ENCODE measurements around the gene KIF20A. TPM values are rescaled to one million over a fixed set of nuclear protein-coding genes. Genes with fewer than 3 reads are reported as not detected.
A peak's percentile ranks its signal among the peaks of the same experiment; 100 is the strongest.
"Not testable (repeated sequence)": the region's sequence is repeated elsewhere in the genome, so short reads cannot be mapped to it uniquely, and the experiment has no call there.

The KIF20A gene
- total and polyA plus RNA-seq, 12 donors: 0.12 to 9.3 (median 0.49) TPM; not detected in 2

DNA sequence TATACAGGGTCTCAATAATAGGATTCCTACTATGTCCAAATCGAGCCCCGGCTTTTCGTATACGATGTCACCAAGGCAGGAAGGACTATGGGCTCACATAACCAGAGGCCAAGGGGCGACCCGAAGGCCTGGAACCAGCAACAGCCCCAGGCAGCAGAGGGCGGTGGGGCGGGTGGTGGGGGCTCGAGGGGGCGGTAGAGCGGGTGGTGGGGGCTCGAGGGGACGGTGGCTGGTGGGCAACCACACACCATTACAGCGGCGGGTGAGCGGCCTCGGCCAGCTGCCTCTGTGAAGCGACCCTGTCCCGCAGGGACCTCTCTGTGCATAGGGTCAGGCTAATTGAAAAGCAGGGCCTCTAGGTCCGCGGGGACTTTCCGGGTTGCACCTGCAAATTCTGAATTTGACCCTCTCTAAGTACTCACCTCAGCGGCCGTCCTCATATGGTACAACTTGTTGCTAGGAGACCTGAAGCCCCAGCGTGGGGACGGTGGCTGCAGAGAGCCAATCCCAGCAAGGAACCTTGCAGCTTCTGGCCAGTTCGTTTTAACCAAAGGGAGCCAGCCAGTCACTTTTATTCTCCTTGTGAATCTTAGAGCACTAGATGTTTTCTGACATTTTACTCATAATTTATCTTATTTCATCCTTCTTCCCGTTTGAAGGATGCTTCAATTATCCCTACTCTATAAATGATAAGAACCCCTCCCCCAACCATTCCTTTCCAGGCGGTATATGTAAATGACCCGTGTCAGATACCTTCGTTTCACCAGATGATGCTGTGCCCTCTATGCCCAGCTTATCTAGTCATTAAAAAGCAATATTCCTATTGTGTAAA lies 39.7 kb upstream of the KIF20A start, which contains the start of gene NME5:
Gene NME5 (minus strand): TSS at position 480 of the 832 bp plus-strand sequence. CDS start 648 bp downstream, outside the sequence.
- DNase-seq: peak; percentile 57 to 61
- peaks cover 0 to 12% (median 0%) of the 10 kb centered on the region in 9 donors for H3K4me1 ChIP-seq
- intact Hi-C loops (cut with DNase I): loop anchor here in 6 of 10 donors (5.0 to 10.0 kb wide), 3 partner anchors 62 to 384 kb away; partner anchors contain the start of gene HNRNPA0 (in 2 of the 6)
- no peaks in the 10 kb centered on the region for H3K9me3 ChIP-seq
- H3K4me3 ChIP-seq: peak within 1 kb of the TSS; percentile 33 to 78 (median 64)
- H3K27ac ChIP-seq: peak within 1 kb of the TSS in 1 of 10 donors; percentile 19
- ATAC-seq: peak; percentile 82 to 95 (median 92)
- no peaks in the 10 kb centered on the region for H3K36me3 ChIP-seq
- H3K27me3 ChIP-seq: peaks cover 0 to 44% (median 0%) of the 10 kb centered on the region in 7 donors
- TF ChIP-seq, protein P1, sequence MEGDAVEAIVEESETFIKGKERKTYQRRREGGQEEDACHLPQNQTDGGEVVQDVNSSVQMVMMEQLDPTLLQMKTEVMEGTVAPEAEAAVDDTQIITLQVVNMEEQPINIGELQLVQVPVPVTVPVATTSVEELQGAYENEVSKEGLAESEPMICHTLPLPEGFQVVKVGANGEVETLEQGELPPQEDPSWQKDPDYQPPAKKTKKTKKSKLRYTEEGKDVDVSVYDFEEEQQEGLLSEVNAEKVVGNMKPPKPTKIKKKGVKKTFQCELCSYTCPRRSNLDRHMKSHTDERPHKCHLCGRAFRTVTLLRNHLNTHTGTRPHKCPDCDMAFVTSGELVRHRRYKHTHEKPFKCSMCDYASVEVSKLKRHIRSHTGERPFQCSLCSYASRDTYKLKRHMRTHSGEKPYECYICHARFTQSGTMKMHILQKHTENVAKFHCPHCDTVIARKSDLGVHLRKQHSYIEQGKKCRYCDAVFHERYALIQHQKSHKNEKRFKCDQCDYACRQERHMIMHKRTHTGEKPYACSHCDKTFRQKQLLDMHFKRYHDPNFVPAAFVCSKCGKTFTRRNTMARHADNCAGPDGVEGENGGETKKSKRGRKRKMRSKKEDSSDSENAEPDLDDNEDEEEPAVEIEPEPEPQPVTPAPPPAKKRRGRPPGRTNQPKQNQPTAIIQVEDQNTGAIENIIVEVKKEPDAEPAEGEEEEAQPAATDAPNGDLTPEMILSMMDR (IDR thresholded peaks at IDR 0.05): no peak
- WGBS, 2 donors: 5 to 8% methylated on average over 31 of the region's 31 CpGs

DNA sequence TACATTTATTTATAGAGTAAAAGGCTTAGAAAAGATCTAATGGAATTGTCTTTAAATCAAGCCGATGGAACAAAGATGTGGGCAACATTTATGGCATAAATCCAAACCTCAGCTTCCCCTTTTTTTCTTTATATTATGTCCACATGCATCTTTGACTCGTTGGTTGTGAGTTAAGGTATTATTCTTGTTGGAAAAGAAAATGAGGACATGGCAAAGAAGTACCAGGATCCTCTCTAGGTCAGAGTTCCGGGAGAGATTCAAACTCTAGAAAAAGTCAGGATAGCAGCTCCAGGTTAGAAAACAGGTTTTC lies 39.2 kb upstream of the KIF20A start:
- TF ChIP-seq, protein P1 (IDR thresholded peaks at IDR 0.05): no peak

DNA sequence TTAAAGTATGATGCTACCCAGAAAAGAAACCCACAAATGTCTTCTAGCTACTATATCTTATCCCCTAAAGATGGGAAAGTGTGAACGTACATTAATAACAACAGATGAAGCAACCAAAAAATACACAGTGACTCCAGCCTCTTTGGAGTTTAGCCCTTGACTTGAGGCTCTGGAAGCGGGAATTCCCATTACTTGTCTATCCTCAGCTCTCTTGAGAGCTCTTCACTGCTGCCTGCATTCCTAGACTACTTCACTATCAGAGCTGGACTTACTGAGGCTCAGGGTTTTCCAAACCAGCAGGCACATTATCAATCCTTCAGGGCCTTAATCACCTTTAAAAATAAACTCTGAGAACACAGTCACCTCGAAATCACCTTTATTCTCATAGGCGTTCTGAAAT lies 38.6 kb upstream of the KIF20A start:
- no peaks in the 10 kb centered on the region for H3K9me3 ChIP-seq
- peaks cover 0 to 12% (median 0%) of the 10 kb centered on the region in 9 donors for H3K4me1 ChIP-seq
- ATAC-seq: no peak
- DNase-seq: no peak
- WGBS, 2 donors: 45 to 53% methylated on average over 4 of the region's 4 CpGs
- H3K4me3 ChIP-seq: no peak overlapping the region
- no peak overlapping the region for H3K27ac ChIP-seq
- no peaks in the 10 kb centered on the region for H3K36me3 ChIP-seq
- H3K27me3 ChIP-seq: peaks cover 0 to 44% (median 0%) of the 10 kb centered on the region in 7 donors
- intact Hi-C loops (cut with DNase I): loop anchor here in 1 of 10 donors (10.0 kb wide), 1 partner anchor 495 kb away; no protein-coding TSS in a partner anchor
- TF ChIP-seq, protein P1 (IDR thresholded peaks at IDR 0.05): no peak

More for the DNA sequence above, 39.2 kb upstream of the KIF20A start:
- ATAC-seq (no peak), DNase-seq (no peak)
- Histone ChIP-seq H3K36me3 (no peaks in the 10 kb centered on the region), H3K4me1 (peaks cover 0 to 12% (median 0%) of the 10 kb centered on the region in 9 donors), H3K4me3 (peak overlapping the region in 9 of 10 donors; percentile 56 to 78 (median 66)), H3K9me3 (no peaks in the 10 kb centered on the region), H3K27me3 (peaks cover 0 to 44% (median 0%) of the 10 kb centered on the region in 7 donors), H3K27ac (no peak overlapping the region)
- intact Hi-C loops (cut with DNase I): loop anchor here in 7 of 10 donors (5.0 to 10.0 kb wide), 4 partner anchors 62 to 495 kb away; partner anchors contain the start of gene HNRNPA0 (in 2 of the 7)
- 62 to 63% methylated on average over 3 of the region's 3 CpGs for WGBS, 2 donors

DNA sequence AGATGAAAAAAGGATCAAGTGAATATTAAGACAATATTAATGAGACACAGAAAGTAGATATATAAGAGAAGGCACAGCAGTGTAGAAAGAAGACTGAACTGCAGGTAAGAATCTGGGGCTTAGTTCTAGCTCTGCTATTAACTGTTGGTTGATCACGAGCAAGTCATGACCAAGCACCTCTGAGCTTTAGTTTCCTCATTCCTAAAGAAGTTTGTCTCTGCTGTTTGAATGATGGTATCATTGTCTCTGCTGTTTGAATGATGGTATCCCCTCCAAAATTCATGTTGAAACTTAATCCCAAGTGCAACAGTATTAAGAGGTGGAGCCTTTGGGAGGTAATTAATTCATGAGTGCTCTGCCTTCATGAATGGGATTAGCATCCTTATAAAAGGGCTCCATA lies 37.2 kb upstream of the KIF20A start:
- Histone ChIP-seq H3K36me3 (no peaks in the 10 kb centered on the region), H3K9me3 (no peaks in the 10 kb centered on the region), H3K27me3 (peaks cover 0 to 44% (median 0%) of the 10 kb centered on the region in 7 donors), H3K4me3 (no peak overlapping the region), H3K4me1 (peaks cover 0 to 12% (median 0%) of the 10 kb centered on the region in 9 donors), H3K27ac (no peak overlapping the region)
- DNase-seq: no peak
- intact Hi-C loops (cut with DNase I): loop anchor here in 1 of 10 donors (10.0 kb wide), 1 partner anchor 497 kb away; no protein-coding TSS in a partner anchor
- TF ChIP-seq, protein P1 (IDR thresholded peaks at IDR 0.05): no peak
- no peak for ATAC-seq
- WGBS, 2 donors: 64 to 69% methylated on average over 1 of the region's 1 CpG

DNA sequence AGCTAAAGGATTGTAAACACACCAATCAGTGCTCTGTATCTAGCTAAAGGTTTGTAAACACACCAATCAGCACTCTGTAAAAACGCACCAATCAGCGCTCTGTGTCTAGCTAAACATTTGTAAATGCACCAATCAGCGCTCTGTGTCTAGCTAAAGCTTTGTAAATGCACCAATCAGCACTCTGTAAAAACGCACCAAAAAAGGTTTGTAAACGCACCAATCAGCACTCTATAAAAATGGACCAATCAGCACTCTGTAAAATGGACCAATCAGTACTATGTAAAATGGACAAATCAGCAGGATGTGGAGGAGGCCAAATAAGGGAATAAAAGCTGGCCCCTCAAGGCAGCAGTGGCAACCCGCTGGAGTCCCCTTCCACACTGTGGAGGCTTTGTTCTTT lies 35.3 kb upstream of the KIF20A start:
- ATAC-seq, H3K27ac ChIP-seq, DNase-seq, H3K4me3 ChIP-seq, H3K36me3 ChIP-seq, H3K9me3 ChIP-seq: not testable (repeated sequence)
- Histone ChIP-seq H3K27me3 (peaks cover 0 to 32% (median 0%) of the 10 kb centered on the region in 7 donors), H3K4me1 (peaks cover 0 to 12% (median 0%) of the 10 kb centered on the region in 9 donors)
- intact Hi-C loops (cut with DNase I): loop anchor here in 1 of 10 donors (10.0 kb wide), 1 partner anchor 499 kb away; no protein-coding TSS in a partner anchor
- WGBS, 2 donors: 86 to 93% methylated on average over 6 of the region's 6 CpGs
